HepG2 (cell line): Measurements from ENCODE around the gene IQCC. TPM values are rescaled to one million over a fixed set of nuclear protein-coding genes. Genes with fewer than 3 reads are reported as not detected.
A peak's percentile ranks its signal among the peaks of the same experiment; 100 is the strongest.

ENCODE experiments used
- ADNP ChIP-seq: sonication (generic); formaldehyde crosslinking; IDR thresholded peaks from 2 replicates; pipeline ENCODE4 v1.4.0; 2020; ENCODE audit warnings: missing genetic modification reagents
- BATF2 ChIP-seq: sonication (generic); formaldehyde crosslinking; IDR thresholded peaks from 2 replicates; pipeline ENCODE4 v1.8.0; 2022; ENCODE audit warnings: mild to moderate bottlenecking, missing genetic modification reagents, moderate library complexity
- BCL6 ChIP-seq: IDR thresholded peaks from 2 replicates; pipeline ENCODE4 v1.6.1; 2016; ENCODE audit warnings: missing genetic modification reagents, missing compliant biosample characterization
- CREB1 ChIP-seq, 2 experiments: fragments of 450-650 bp in 1 of 2; IDR thresholded peaks; 2 replicates each; pipeline ENCODE4 v1.6.1; 2016 to 2017; ENCODE audit warnings: control low read depth in 1 of 2, mild to moderate bottlenecking in 1 of 2, missing compliant biosample characterization in 1 of 2, missing genetic modification characterization in 1 of 2
- FOXK1 ChIP-seq: sonication (generic); formaldehyde crosslinking; IDR thresholded peaks from 2 replicates; pipeline ENCODE4 v1.4.0; 2020; ENCODE audit warnings: low read depth, missing genetic modification reagents, borderline replicate concordance
- HIVEP1 ChIP-seq: sonication (generic); formaldehyde crosslinking; IDR thresholded peaks from 2 replicates; pipeline ENCODE4 v1.4.0; 2020; ENCODE audit warnings: mild to moderate bottlenecking, missing genetic modification reagents
- KAT2B ChIP-seq: fragments of 150-350 bp; IDR thresholded peaks from 2 replicates; pipeline ENCODE4 v1.6.1; 2014; ENCODE audit warnings: low read depth, low read length, borderline replicate concordance
- KLF12 ChIP-seq: sonication (generic); formaldehyde crosslinking; IDR thresholded peaks from 2 replicates; pipeline ENCODE4 v1.4.0; 2020; ENCODE audit warnings: missing genetic modification reagents, borderline replicate concordance
- LRRFIP1 ChIP-seq: sonication (generic); formaldehyde crosslinking; conservative IDR thresholded peaks from 2 replicates; pipeline ENCODE4 v1.4.0; 2020; ENCODE audit warnings: missing genetic modification reagents
- MIXL1 ChIP-seq: IDR thresholded peaks from 2 replicates; pipeline ENCODE4 v1.6.1; 2016
- POLR2G ChIP-seq: fragments of 200-400 bp; formaldehyde crosslinking; IDR thresholded peaks from 2 replicates; pipeline ENCODE4 v1.6.1; 2018; ENCODE audit warnings: mild to moderate bottlenecking, low read depth, low read length, moderate library complexity
- SNAPC2 ChIP-seq: sonication (generic); formaldehyde crosslinking; IDR thresholded peaks from 2 replicates; pipeline ENCODE4 v1.8.1; 2022; ENCODE audit warnings: mild to moderate bottlenecking, missing genetic modification reagents
- TFE3 ChIP-seq: IDR thresholded peaks from 2 replicates; pipeline ENCODE4 v1.6.1; 2016
- ZMYM2 ChIP-seq: sonication (generic); formaldehyde crosslinking; IDR thresholded peaks from 2 replicates; pipeline ENCODE4 v1.8.0; 2022; ENCODE audit warnings: mild to moderate bottlenecking, missing genetic modification reagents
- ZNF451 ChIP-seq: sonication (generic); formaldehyde crosslinking; IDR thresholded peaks from 2 replicates; pipeline ENCODE4 v1.5.0; 2020; ENCODE audit warnings: mild to moderate bottlenecking, missing genetic modification reagents
- ZNF569 ChIP-seq: sonication (generic); formaldehyde crosslinking; IDR thresholded peaks from 2 replicates; pipeline ENCODE4 v1.5.0; 2020; ENCODE audit warnings: mild to moderate bottlenecking, missing genetic modification reagents, moderate library complexity, borderline replicate concordance
- ZNF678 ChIP-seq: sonication (generic); formaldehyde crosslinking; IDR thresholded peaks from 2 replicates; pipeline ENCODE4 v1.4.0; 2020; ENCODE audit warnings: mild to moderate bottlenecking, missing genetic modification reagents
- ZNF720 ChIP-seq: sonication (generic); formaldehyde crosslinking; IDR thresholded peaks from 2 replicates; pipeline ENCODE4 v1.4.0; 2020; ENCODE audit warnings: missing genetic modification reagents
- polyA plus RNA-seq, 8 experiments: library from polyadenylated mRNA; depleted of rRNA in 3 of 8; stranded (reverse) in 7 of 8; unstranded in 1 of 8; fragments of >200 nt; fragmentation: Illumina TruSeq in 4 of 8; extraction: Trizol in 4 of 8; gene quantifications; 2 replicates each; pipeline versions ENCODE4 v1.2.1 to v1.2.3, GENCODE V29; 2011 to 2016; ENCODE audit warnings: low read depth in 4 of 8, missing spikeins in 1 of 8, mixed read lengths in 1 of 8; ENCODE audit not compliant: insufficient read depth in 1 of 8
- total RNA-seq, 5 experiments: library from RNA; depleted of rRNA; stranded (reverse); fragments of >200 nt; fragmentation: Illumina TruSeq; extraction: Trizol; gene quantifications; 2 replicates each; pipeline ENCODE4 v1.2.3, GENCODE V29; 2016; ENCODE audit warnings: low read depth in 1 of 5
- TF ChIP-seq, protein P1 (sequence below): sonication (generic); formaldehyde crosslinking; IDR thresholded peaks from 2 replicates; pipeline ENCODE4 v1.5.0; 2020; ENCODE audit warnings: mild to moderate bottlenecking, missing genetic modification reagents
- TF ChIP-seq, protein P2 (sequence below): sonication (generic); formaldehyde crosslinking; IDR thresholded peaks from 2 replicates; pipeline ENCODE4 v1.8.1; 2023; ENCODE audit warnings: mild to moderate bottlenecking, missing genetic modification reagents

The IQCC gene
- total and polyA plus RNA-seq, 2 of the 13 experiments (the other 11 are each of a cell fraction or from before 2014, with no cell fraction given), result 1.7 to 3.0 TPM

GRCh38 chr1:32255072-32256071 is 49.9 kb downstream of the IQCC start (continued):
- TF ChIP-seq KLF12, result no peak
- TF ChIP-seq FOXK1 (CRISPR knock-in tag), result peak; percentile 69; the same call in 1 of the 2 replicates
- 0 out of 2 replicates have a peak, but pooled peaks have one; percentile 30 for TF ChIP-seq ZMYM2 (CRISPR knock-in tag)
- peak; percentile 66 for TF ChIP-seq TFE3 (CRISPR knock-in tag)
- TF ChIP-seq BCL6 (CRISPR knock-in tag), result 0 out of 2 replicates have a peak, but pooled peaks have one; percentile 34
- no peak for TF ChIP-seq ZNF569 (CRISPR knock-in tag)
- no peak for TF ChIP-seq POLR2G
- no peak for TF ChIP-seq BATF2 (CRISPR knock-in tag)
- TF ChIP-seq ZNF678 (CRISPR knock-in tag), result no peak
- TF ChIP-seq ZNF451 (CRISPR knock-in tag), result no peak
- TF ChIP-seq, protein P1, sequence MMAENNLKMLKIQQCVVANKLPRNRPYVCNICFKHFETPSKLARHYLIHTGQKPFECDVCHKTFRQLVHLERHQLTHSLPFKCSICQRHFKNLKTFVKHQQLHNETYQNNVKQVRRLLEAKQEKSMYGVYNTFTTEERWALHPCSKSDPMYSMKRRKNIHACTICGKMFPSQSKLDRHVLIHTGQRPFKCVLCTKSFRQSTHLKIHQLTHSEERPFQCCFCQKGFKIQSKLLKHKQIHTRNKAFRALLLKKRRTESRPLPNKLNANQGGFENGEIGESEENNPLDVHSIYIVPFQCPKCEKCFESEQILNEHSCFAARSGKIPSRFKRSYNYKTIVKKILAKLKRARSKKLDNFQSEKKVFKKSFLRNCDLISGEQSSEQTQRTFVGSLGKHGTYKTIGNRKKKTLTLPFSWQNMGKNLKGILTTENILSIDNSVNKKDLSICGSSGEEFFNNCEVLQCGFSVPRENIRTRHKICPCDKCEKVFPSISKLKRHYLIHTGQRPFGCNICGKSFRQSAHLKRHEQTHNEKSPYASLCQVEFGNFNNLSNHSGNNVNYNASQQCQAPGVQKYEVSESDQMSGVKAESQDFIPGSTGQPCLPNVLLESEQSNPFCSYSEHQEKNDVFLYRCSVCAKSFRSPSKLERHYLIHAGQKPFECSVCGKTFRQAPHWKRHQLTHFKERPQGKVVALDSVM, result no peak
- no peak for TF ChIP-seq ZNF720 (CRISPR knock-in tag)
- no peak for TF ChIP-seq LRRFIP1 (CRISPR knock-in tag)
- TF ChIP-seq HIVEP1 (CRISPR knock-in tag), result no peak
- peak; percentile 33; the same call in 1 of the 2 replicates for TF ChIP-seq CREB1 (IDR thresholded peaks at IDR 0.05)
- peak; percentile 80 for TF ChIP-seq CREB1 (CRISPR knock-in tag; IDR thresholded peaks at IDR 0.05)
- TF ChIP-seq KAT2B, result peak; percentile 49; the same call in 1 of the 2 replicates
- TF ChIP-seq, protein P2, sequence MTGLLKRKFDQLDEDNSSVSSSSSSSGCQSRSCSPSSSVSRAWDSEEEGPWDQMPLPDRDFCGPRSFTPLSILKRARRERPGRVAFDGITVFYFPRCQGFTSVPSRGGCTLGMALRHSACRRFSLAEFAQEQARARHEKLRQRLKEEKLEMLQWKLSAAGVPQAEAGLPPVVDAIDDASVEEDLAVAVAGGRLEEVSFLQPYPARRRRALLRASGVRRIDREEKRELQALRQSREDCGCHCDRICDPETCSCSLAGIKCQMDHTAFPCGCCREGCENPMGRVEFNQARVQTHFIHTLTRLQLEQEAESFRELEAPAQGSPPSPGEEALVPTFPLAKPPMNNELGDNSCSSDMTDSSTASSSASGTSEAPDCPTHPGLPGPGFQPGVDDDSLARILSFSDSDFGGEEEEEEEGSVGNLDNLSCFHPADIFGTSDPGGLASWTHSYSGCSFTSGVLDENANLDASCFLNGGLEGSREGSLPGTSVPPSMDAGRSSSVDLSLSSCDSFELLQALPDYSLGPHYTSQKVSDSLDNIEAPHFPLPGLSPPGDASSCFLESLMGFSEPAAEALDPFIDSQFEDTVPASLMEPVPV (CRISPR knock-in tag), result no peak
- TF ChIP-seq MIXL1 (CRISPR knock-in tag), result 0 out of 2 replicates have a peak, but pooled peaks have one; percentile 0
- 0 out of 2 replicates have a peak, but pooled peaks have one; percentile 26 for TF ChIP-seq ADNP (CRISPR knock-in tag)
- TF ChIP-seq SNAPC2 (CRISPR knock-in tag), result no peak
